Measurements from ENCODE around the gene OXLD1.
"Not testable (repeated sequence)": the region's sequence is repeated elsewhere in the genome, so short reads cannot be mapped to it uniquely, and the experiment has no call there.

GRCh38 chr17:81675515-81676221, 9.3 kb upstream of the OXLD1 start:
- peak; percentile 50 for TF ChIP-seq CTCF (IDR thresholded peaks at IDR 0.05; ENCODE audit: borderline replicate concordance, extremely low read depth, low read length, poor library complexity, severe bottlenecking)
- not testable (repeated sequence) for TF ChIP-seq EZH2 (IDR thresholded peaks at IDR 0.05; ENCODE audit: borderline replicate concordance, low read depth, low read length, severe bottlenecking)

All from DND-41 (cell line).